GM18498 (cell line): ENCODE measurements around the gene ZG16B.

Experiments
- ATAC-seq: cut with Tn5 transposase; IDR thresholded peaks from one replicate; pipeline ENCODE4 v1.9.1; 2021; ENCODE audit warnings: mild to moderate bottlenecking, moderate library complexity; ENCODE audit not compliant: unreplicated experiment

The ZG16B gene

DNA sequence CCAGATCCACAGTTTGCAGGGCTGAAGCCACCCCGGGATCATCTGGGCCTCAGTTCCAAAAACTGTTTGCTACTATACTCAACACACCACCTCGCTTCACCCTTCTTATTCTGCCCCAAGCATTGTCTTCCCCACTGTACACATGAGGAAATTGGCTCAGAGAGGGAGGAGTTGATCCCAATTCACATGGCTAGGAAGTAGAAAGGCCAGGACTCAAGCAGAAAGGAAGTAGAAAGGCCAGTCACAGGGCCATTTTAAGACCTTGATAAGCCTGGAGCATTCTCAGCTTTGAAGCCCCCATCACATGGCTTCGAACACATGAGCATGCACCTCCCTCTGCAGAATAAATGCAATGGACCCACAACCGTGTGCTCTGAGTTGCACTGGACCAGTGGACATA lies 35.5 kb downstream of the ZG16B start:
- no peak for ATAC-seq

DNA sequence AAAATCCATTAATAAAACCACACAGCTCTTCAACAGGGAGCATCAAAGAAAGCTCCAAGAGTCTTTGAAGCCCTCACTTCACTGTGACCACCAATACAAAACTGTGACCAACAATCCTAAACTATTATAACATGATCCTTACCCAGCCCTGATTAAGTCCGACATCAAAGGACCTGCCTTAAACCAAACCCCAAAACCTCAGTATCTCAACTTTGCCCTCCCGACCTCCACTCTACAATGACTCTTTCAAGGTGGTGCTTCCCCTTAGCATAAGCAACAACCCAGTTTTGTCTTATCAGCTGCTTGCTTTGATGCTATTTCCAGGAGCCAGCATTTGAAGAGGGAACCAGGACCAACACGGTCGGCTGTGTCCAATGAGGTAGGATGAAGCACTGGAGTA lies 36.3 kb downstream of the ZG16B start:
- no peak for ATAC-seq

DNA sequence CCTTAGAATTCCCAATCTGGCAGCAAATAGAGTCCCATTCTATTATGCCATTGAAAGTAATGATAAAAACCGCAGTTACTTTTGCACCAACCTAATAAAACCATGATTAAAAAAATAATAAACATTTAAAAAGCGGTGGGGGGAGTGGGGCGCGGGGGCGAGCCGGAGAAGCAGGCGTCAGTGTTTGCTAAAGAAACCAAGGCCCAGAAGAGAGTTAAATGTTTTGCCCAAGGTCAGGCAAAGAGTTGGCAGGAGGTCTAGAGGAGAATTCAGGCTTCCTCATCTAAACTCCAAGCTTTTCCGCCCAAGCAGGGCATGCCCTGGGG lies 37.5 kb downstream of the ZG16B start:
- no peak for ATAC-seq

DNA sequence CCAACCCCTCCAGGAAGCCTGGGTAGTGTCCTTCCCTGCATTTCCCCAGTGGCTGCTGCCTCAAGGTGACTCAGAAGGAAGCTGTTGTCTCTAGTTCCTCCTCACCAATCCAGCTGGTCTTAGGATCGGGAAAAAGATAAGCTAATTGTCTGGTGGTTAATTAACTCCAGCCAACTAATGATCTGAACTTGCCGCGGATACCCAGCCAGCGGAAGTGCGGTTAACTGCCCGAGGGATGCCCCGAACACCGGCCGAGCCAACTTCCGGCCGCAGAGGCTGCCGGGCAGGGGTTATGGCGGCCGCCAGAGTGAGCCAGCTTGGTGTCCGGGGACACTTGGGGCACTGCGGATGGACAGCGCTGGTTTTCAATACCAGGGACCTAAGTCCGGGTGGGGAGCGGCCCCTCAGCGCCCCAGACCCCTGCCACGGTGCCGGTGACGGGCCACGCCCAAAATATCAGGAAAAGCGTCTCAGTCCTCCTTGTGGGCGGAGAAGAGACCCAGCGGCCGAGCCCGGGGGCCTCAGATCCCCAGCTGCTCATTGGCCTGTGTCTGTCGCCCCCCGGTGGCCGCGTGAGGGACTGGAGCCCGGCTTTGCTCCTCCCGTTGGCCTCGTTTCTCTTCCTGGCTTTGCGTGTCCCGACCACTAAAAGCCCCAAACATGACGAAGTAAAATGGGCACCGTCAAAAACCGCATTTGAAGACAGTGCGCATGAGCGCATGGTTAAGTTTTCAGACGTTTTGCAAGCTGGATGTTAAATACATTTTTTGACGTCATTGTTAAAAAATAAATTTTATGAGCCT lies 38.1 kb downstream of the ZG16B start:
- ATAC-seq = peak; percentile 87

DNA sequence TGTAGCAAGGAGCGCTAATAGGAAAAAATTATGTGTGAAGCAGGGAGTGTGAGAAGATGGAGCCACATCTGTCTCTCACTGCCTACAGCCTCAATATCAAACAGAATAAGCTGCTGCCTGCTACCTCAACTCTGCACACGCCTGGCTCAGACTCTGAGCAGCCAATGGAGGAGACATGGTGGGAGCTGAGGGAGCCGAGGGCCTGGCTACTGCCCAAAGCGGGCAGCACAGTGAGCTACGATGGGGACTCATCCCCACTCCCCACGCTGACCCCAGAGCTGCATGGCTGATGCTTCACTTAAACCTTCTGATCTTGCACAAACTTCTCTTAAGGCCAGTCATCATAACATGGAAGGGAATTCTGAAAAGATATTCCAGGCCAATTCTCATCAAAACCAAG lies 41.8 kb downstream of the ZG16B start:
- ATAC-seq = no peak

DNA sequence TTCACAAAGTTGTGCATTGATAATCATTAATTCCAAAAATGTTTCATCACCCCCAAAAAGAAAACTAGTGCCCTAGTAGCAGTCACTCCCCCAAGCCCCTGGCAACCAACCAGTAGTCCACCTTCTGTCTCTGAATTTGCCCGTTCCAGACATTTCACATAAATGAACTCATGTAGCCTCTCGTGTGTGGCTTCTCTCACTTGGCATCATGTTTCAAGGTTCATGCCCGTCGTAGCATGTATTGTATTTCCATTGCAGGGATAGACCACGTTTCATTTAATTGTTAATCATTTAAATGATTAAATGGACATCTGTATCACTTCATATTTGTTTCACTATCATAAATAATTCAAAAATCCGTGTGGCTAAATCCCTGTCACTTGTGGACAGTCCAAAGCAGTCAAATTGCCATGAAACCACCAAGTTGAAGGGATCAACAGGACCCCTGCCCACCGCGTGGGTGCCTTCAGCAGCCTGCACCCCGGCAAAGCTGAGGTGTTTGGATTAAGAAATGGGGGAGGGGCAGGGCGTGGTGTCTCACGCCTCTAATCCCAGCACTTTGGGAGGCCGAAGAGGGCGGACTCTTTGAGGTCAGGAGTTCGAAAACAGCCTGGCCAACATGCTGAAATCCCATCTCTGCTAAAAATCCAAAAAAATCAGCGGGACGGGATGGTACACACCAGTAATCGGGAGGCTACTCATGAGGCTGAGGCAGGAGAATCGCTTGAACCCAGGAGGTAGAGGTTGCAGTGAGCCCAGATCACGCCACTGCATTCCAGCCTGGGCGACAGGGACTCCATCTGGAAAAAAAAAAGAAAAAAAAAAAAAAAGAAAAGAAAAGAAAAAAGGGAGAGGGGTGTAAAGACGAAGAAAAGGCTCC lies 44.2 kb downstream of the ZG16B start:
- ATAC-seq = no peak

DNA sequence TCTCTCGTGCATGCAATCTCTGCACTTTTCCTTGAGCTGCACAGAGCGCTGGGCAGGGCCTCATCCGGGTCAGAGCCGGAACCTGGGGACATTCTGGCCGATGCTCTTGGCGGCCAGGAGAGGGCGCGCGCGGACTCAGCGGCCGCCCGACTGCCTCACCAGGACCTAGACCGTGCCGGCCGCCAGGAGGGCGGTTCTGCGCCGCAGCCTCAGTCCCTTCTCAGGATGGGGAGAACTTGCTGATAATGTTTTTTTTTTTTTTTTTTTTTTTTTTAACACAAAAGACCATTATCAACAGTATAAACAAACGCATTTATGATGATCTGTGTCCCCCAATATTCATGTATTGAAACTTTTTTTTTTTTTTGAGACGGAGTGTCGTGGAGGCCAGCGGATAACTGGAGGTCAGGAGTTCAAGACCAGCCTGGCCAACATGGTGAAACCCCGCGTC lies 44.8 kb downstream of the ZG16B start:
- no peak for ATAC-seq

DNA sequence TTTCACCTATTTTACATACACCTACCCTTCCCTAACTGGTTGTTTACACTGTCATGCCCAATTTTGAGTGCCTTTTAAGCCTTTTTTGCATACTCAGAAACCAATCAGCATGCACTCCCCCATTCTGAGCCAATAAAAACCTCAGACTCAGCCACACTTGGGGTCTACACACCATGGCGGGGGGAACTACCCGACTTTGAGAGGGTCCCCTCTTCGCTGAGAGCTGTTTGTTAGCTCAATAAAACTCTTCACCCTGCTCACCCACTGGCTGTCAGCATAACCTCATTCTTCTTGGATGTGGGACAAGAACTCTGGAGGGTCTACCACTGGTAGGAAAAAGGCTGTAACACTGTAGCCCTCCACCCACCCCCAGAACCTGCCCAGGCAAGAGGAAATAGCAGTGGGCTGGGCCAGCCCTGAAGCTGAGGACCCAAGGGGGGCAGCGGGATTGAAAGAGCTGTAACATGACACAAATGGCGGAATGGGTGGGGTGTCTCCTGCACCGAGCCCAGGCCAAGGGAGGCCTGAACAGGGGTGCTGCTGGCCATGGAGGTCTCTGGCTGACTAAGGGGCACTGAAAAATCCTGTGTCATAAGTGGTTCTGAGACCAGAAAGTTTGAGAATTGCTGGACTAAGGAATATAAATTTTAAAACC lies 49.9 kb downstream of the ZG16B start:
- no peak for ATAC-seq
